Ammon's horn (tissue), 1 donor: ENCODE results near the gene PCDH15.
A peak's percentile ranks its signal among the peaks of the same experiment; 100 is the strongest.
"Not testable (repeated sequence)": the region's sequence is repeated elsewhere in the genome, so short reads cannot be mapped to it uniquely, and the experiment has no call there.

Source experiments
- DNase-seq: peaks from one replicate; pipeline ENCODE4 v3.0.0-alpha.2; 2016; ENCODE audit warnings: low spot score

The PCDH15 gene

DNA sequence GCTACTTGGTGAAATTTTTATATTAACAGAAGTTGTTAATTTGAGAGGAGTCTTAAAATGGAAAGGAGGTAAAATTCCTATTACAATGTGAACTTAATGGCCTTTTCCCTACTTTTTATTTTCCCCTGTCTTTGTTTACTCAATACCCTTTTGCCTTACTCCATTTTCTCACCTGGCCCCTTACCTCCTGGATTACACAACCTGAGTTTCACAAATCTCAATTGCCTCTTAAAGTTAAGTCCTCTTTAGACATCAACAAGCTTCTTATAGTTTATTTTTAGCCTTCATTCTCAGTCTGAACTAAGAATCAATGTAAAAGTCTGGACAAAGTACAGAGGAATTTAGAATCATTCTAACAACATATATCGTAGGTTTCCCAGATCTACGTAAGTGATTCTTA lies 247.0 kb downstream of the PCDH15 start:
- DNase-seq, result no peak

DNA sequence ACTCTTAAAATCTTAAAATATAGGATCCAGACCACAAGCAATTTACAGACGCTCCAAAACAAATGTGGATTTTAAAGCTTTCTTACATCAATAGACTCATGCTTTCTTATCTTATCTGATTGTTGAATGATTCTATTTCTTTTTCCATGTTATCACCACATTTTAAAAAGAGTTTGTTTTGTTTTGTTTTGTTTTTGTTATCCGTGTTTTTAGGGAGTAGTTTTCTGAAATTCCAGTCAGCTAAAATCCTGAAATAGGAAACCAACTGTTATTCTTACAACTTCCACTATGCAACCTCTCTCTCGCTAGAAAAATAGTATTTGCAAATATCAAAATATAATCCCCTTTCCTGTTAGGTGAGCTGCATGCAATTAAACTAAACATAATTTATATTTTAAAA lies 251.0 kb downstream of the PCDH15 start:
- DNase-seq, result no peak

DNA sequence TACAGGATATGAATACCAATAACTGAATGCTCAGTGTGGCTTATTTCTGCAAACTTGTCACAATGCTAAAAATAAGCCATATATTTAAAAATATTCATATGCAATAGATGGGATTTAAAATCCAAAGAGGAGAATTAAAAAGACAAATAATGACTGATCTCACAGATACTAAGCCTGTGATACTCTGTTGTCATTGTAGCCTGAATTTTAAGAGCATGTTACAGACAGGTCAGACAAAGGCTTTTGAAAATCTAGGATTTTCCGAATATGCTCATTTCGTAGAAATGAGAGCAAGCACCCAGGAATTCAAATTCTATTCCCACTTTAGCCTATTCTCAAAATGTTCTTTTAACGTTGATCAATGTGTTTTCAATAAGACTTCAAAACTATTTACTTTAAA lies 269.7 kb downstream of the PCDH15 start:
- DNase-seq, result no peak

DNA sequence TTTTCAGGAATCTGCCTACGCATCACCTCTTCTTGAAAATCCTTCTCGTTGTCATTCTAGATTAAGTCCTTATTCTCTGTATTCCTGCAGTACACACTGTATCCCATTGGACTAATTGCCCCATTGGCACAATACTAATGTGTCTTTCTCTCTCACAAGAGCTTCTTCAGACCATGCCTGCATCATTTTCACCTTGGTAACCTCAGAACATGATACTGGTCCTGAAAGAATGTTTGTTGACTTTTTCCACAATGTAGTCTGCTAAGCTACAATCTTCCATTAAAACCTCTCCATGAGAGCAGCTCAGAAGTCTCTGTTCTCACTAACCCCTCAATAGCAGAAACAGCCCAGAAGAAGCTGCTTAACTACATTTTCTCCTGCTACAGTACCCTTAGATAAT lies 270.7 kb downstream of the PCDH15 start:
- DNase-seq, result no peak

DNA sequence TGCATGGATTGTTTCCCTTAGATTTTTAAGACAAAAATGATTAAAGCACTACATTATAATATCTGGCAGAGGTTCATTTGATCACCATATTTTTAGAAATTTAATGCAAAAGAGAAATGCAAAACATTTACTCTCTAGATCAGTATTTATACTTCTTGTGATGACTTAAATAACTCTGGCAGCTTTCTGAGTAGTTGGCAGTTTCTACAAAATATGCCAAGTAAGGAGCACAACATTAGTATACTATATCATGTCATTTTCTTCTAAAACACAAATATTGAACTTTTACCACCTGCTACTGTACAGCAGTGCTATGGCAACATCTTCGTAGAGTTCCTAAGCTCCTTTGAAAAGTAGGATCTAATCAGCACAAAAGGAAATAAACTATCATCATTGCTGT lies 275.2 kb downstream of the PCDH15 start:
- no peak for DNase-seq

DNA sequence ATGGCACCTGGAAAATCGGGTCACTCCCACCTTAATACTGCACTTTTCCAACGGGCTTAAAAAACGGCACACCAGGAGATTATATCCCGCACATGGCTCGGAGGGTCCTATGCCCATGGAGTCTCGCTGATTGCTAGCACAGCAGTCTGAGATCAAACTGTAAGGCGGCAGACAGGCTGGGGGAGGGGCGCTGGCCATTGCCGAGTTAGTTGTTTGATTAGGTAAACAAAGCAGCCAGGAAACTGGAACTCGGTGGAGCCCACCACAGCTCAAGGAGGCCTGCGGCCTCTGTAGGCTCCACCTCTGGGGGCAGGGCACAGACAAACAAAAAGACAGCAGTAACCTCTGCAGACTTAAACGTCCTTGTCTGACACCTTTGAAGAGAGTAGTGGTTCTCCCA lies 285.8 kb downstream of the PCDH15 start:
- not testable (repeated sequence) for DNase-seq

DNA sequence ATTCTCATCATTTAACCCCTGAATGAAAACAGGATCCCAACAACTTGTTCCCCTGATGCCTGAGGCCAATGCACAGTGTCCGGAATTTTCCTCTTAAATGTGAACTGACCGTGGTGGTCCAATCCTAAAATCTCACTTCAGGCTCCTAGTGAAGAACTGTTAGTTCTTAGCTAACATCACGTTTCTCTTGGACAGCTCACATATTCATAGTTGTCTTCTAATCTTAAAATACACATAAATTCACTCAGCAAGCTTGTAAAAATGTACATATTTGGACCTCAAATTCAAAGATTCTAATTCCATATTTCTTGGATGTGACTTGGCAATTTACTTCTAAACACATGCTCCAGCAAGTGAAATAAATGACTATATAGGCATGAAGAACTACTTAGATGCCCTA lies 297.2 kb downstream of the PCDH15 start:
- no peak for DNase-seq

DNA sequence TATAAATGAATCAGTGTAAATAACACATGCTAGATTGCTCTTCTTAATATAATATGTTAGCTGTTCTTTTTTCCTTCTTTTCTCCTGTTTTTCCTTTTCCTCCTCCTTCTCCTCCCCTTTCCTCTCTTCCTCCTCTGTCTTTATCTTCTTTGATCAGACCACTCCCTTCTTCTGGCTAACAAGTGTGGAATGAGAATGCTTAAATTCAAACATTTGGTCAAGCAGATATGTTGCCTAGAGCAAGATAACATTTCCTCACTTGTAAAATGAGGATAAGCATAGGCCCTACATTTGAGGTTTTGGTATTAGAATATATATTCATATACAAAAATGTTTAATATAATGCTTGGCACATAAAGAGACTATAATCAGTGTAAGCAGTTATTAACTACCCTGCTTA lies 299.1 kb downstream of the PCDH15 start:
- DNase-seq, result no peak

DNA sequence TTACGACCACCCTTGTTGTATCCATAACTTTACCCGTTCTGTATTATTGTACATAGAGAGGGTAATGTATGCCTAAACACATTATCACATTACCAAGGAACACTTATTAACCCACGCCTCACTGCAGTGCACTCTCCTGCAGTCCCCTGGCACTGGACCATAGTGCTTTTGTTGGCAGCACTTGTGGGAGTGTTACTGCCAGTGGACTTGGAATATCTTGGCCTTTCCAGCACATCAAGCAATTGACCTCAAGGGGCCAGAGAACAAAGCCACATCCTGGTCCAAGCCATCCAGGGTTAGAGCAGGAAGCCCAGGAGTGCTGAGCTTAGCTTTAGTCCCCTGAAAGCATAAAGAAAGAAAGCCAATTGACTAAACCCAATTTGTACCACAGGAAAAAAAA lies 304.2 kb downstream of the PCDH15 start:
- DNase-seq, result no peak

DNA sequence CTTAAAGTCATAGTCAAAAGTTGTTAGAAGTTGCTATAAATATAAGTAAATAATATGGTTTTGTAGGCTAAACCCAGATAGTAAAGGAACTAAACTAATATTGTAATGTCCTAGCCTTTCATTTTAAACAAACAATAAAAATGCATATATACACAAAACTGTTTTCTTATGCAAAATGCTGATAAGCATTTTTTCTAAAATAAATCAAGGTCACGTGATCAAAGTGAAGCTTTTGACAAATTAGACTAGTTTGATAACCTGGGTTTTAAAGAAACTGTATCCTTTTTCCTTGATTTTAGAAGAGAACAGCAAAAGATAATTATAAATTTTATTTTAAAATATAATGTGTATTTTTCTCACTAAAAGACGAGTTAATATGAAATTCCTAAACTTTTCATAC lies 313.3 kb downstream of the PCDH15 start:
- no peak for DNase-seq

DNA sequence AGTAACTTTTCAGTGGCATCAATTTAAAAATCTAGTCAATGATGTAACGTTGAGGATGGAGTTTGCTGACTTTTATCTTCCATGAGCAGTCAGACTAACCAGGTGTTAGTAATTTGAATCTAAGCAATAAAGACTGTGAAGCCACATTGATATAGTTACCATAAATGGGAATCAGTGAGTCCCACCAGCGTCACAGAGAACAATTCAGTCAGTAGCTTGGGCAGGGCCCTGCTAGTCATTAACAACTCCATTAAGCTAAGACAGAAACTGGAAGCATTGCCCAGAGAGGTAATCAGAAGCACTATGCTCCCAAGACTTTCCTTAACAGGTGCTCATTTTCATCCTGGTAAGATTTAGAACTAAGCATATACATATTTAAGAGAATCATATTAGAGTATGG lies 315.1 kb downstream of the PCDH15 start:
- no peak for DNase-seq

DNA sequence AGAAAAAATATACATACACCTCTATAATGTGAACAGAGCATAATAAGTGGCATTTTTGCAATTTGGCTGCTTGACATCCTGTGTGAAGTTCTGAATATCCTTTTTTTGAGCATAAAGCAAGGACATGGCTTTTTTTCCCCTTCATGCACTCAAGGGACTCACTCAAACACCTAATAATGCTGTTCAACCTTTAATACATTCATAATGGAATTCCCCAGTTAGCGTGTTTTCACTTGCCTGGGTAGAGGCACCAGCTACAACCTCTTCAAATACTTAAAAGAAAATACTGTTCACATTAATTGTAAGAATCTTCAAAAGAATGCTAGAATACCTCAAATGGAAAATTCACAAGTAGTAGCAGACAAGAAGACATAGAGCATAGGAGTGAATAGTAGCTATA lies 316.8 kb downstream of the PCDH15 start:
- no peak for DNase-seq

DNA sequence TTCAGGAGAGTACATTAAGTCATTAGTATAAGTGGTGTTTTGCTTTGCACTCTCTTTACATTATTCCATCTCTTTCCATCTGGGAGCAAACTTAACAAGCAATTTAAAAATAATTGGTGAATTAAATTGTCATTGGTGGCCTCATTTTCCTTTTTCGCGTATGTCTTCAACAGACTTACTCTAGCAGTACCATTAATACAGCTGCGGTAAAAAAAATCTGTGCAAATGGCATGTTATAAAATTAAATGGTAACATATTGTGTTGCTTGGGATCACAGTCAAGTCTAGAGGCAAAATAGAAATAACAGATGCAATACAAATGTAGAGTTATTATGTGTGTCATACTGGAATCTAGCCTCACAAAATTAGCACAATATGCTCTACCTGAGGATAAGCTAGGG lies 322.4 kb downstream of the PCDH15 start:
- peak; percentile 12 for DNase-seq

DNA sequence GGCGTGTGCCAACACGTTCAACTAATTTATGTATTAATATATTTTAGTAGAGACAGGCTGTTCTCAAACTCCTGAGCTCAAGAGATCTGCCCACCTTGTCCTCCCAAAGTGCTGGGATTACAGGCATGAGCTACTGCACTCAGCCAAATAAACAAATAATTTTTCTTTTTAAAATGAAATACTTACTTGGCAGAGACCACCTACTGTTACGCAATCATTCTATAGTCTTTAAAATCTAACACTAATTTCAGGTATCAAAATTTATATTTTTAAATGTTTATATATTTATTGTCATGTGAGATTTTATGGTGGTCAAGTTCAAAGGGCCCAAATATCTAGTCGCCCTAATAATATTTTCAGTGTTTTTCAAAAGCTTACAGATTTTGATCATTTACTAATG lies 323.3 kb downstream of the PCDH15 start:
- DNase-seq, result no peak

DNA sequence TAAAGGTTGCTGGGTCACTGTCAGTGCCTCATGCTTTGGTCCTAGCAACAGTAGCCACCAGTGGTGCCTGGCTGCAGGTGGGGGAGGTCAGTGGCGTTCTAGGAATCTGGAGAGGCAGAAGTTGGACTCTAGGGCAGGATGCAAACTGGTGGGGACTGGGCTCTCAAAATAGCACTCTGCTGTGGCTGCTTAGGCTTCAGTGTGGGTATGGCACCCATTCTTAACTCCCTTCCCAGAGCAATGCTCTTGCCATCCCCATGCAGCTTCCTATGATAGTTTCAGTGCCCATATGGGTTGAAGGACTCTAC lies 330.8 kb downstream of the PCDH15 start:
- DNase-seq, result no peak

DNA sequence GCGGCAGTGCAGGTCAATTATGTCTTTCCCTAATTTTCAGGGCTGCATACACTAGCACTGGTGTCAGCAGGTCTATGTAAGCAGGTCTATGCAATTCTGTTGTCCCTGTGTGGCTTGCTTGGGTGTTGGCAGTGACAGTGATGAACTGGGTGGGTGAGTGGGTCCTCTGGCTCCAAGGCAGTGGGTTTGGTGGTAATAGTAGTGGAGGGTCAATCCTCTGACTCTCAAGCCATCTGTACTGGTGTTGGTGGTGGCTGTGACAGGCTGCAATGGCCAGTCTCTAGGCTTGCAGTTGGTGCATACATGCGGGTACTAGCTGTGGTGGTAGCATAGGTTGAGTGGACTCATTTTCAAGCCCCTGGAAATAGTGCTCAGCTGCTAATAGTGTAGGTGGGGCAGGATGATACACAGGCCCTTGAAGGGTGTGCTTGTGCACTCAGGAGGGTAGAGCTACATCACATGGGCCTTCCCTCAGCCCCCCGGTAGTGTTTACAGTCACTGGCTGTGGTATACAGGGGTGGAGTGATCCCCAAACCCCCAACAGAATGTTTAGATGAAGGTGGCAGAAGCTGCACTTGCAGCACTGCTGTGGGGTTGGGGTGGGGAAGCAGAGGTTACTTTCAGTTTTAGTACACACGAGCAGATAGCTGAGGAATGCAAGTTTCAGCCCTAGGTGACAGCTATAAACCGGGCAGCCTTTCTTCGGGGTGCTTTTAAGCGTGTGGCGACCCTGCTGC lies 331.3 kb downstream of the PCDH15 start:
- no peak for DNase-seq

DNA sequence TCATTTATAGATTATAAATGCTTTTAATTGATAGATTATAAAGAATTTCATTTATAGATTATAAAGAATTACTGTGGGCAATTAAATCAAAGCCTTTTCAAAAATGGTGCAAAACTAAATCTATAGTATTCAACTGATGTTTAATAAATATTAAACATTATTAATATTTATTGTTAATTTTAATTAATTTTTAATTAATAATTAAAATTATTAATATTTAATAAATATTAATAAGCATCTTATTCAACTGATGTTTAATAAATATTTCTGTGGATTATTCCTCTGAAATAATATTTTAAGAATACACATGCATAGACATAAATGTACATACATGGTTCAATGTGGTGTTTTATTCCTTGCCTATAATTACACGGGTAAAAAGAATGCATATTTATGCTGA lies 346.8 kb downstream of the PCDH15 start:
- DNase-seq, result no peak

DNA sequence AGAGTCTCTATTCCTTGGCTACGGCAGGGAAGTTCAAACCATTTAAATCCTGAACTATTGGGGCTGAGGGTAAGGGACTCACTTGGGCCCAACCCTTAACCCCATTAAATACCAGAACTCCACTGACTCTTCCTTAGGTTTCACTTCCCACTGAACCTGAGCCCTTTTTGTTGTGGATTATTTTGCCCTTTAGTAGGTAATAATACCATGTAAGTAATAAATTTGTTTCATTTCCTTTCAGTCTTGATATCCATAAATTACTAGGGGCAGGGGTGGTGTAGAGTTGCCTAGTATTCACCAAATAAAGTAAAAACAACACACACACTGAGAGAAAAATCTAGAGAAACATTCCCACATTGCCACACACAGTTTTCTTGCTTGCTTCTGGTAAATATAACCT lies 352.0 kb downstream of the PCDH15 start:
- no peak for DNase-seq

DNA sequence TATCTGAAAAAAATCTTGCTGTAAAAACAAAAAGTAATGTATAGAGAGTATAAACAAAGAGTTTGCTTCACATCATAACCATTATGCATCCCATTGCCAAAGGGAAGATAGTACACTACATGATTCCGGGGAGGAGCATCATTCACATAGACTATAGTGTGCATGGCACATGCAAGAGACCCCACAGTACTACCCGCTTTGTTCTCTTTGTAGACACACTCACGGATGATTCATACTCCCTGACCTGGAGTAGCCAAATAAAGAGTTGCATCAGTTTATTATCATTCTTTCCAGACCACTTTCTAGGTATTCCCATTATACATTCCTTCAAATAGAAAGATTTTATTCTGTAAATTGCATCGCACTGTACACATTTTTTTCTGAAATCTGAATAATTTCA lies 356.9 kb downstream of the PCDH15 start:
- no peak for DNase-seq

DNA sequence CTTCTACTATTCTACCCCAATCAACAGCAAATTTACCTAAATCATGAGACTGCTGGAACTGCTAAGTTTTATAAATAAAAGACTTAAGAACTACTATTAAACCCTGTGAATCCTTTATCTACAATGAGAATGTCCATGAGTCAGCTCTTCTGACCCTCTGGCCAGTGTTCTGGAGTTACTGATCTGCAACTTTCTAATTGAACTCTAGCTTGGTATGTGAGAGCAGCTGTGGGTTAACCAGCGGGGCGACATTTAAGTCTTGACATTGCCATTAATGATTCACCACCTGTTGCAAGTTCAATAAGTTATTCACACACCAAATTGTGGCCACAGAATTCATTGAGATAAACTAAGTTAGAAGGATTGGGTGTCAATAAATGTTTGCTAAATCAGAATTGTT lies 359.8 kb downstream of the PCDH15 start:
- DNase-seq, result no peak

DNA sequence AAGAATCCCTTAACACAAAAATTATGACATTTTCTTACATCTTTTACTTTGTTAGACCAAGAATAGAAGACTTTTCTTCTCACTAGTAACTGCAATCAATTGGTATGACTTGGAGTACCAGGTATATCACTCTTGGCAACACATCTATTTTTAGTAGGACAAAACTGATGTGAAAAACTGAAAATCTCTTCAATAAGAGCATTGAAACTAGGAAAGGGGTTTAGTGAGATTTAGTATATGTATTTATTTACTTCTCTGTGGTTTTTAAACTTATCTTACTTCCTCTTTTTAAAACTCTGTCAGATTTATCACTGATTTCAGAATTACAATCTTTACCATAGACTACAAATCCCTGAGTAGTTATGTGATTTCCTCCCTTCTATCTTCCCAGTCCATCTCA lies 366.2 kb downstream of the PCDH15 start:
- DNase-seq, result no peak

DNA sequence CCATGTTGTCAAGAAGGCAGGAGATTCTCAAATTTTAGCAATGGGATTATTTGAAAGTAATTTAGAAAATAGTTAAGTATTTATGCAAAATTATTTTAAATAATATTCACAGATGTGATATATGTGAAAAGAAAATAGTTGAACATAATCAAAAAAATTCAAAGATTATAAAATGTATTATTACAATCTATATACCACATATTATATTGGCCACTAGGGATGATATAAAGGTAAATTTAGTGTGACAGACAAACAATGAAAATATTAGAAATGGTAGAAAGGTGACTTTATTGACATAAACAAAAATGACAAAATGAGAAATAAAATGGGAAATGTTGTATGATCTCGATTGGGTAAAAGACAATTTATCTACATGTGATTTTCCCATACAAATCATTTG lies 385.5 kb downstream of the PCDH15 start:
- no peak for DNase-seq

DNA sequence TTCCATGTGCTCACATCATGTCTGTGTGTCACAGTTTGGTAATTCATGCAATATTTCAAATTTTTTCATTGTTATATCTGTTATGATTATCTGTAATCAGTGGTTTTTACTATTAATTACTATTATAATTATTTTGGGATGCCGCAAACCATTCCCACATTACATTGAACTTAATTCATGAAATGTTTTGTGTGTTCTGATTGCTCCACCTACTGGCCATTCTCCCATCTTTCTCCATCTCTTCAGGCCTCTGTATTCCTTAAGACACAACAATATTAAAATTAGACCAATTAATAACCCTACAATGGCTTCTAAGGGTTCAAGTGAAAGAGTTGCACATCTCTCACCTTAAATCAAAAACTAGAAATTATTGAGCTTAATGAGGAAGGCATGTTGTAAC lies 398.5 kb downstream of the PCDH15 start:
- peak; percentile 40 for DNase-seq

DNA sequence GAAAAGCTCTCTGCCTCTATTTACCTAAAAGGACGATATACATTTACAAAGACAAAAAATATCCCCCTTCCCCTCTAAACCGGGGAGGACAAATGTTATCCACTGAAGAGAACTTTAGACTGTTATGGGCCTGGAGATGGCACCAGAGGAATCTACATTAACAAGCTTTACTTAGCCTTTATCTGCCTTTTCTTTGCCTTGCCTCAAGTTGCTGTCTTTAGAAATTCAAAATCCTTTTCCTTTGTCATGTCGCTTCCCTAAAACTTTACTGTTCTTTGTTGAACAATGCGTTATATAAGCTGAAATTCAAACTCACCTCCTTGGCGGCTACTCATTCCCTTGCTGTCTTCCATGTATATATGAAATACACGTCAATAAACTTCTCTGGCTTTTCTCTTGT lies 405.0 kb downstream of the PCDH15 start:
- DNase-seq, result no peak

DNA sequence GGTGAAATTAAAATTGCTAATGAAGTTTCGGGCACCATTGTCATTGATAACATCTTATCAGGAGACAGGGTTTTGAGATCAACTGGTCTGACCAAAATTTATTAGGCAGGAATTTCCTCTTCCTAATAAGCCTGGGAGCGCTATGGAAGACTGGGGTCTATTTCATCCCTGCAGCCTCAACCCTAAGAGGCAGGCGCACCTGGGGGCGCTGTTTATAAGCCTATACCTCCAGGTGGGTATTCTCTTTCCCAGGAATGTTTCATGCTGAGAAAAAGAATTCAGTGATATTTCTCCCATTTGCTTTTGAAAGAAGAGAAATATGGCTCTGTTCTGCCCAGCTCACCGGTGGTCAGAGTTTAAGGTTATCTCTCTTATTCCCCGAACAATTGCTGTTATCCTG lies 406.4 kb downstream of the PCDH15 start:
- DNase-seq, result not testable (repeated sequence)
